Suprapubic skin (tissue), 3 donors: Measurements from ENCODE around the gene PRKAG2.

Source experiments
- CTCF ChIP-seq, 2 donors: fragments of 200-600 bp in 1 of 2; fragments of 450-650 bp in 1 of 2; sonication (generic) in 1 of 2; IDR thresholded peaks; one replicate each; pipeline ENCODE4 v1.5.1; 2016 to 2019; ENCODE audit warnings: antibody characterized with exemption in 2 of 2, mild to moderate bottlenecking in 1 of 2, moderate library complexity in 1 of 2
- POLR2A ChIP-seq, 2 donors: fragments of 450-650 bp; IDR thresholded peaks; one replicate each; pipeline ENCODE4 v1.6.1; 2017; ENCODE audit warnings: antibody characterized with exemption in 2 of 2, mild to moderate bottlenecking in 2 of 2, moderate library complexity in 2 of 2

DNA sequence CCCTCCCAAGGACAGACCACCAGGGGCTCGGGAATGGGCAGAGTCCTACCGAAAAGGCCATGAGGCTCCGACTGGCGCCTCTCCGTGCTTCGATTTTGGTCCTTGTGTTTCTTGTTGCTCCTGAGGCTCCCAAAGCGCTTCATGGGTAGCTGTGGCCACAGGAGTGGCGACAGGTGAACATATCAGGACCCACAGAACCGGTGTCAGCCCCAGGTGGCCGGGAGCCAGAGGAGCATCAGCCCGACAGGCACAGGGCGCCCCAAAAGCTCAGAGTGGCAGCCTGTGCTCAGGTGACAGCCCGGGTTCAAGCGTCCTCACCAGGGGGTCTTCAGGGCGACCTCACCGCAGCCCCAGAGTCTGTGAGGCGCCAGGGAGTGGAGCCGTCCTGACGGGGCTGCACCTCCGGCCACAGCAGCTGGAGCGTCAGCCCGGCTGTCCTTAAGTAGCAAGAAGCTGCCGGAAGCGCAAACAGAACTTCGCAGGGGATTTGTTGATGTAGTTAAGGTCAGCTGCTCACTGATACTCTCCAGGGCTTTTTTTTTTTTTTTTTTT, 141.0 kb downstream of the PRKAG2 start:
- TF ChIP-seq CTCF (IDR thresholded peaks at IDR 0.05) (no peak), POLR2A (IDR thresholded peaks at IDR 0.05) (no peak)
